GM12878 (cell line): ENCODE measurements around the gene AGBL1. TPM values are rescaled to one million over a fixed set of nuclear protein-coding genes. Genes with fewer than 3 reads are reported as not detected.
"Not testable (repeated sequence)": the region's sequence is repeated elsewhere in the genome, so short reads cannot be mapped to it uniquely, and the experiment has no call there.

ENCODE experiments used
- ATAC-seq: fragments of 200-7000 bp; cut with Tn5 transposase; 3 replicates; pipeline ENCODE4 v1.9.1; 2020; ENCODE audit warnings: mild to moderate bottlenecking, moderate library complexity
- BruUV-seq: library from RNA; stranded (reverse); fragments of 400-500 nt; replicated peaks from 2 replicates; lab custom pipeline; 2021; lab: Mats Ljungman, UMichigan
- CTCF ChIA-PET: fragments of 300-600 bp; sonication (Branson Sonifier 250); formaldehyde crosslinking; extraction: SDS; loops from one replicate; lab custom pipeline; 2021; ENCODE audit warnings: inconsistent platforms; lab: Yijun Ruan, JAX
- POLR2A ChIA-PET: fragments of 350-600 bp; formaldehyde crosslinking; extraction: SDS; loops from one replicate; lab custom pipeline; 2021; ENCODE audit warnings: inconsistent platforms; lab: Charles Lee
- RAD21 ChIA-PET: fragments of 300-600 bp; sonication (Branson Sonifier 250); formaldehyde crosslinking; loops from one replicate; lab custom pipeline; 2023; ENCODE audit warnings: antibody characterized with exemption; ENCODE audit not compliant: unreplicated experiment; lab: Charles Lee
- SMC1A ChIA-PET: fragments of 300-600 bp; sonication (Branson Sonifier 250); formaldehyde crosslinking; loops from one replicate; lab custom pipeline; 2023; ENCODE audit not compliant: unreplicated experiment, uncharacterized antibody; lab: Charles Lee
- DNase-seq: peaks from one replicate; pipeline ENCODE4 v3.0.0-alpha.2; 2011; ENCODE audit warnings: low read depth, low spot score
- FAIRE-seq: peaks from 3 replicates; lab custom pipeline; 2011; peaks lifted over from hg19 to GRCh38; lab: Jason Lieb, UNC
- H2AFZ ChIP-seq: 2 replicates; pipeline ENCODE4 v1.6.0; 2011; ENCODE audit warnings: low read depth, low read length, control low read depth; ENCODE audit not compliant: control insufficient read depth
- H3K27ac ChIP-seq: 2 replicates; pipeline ENCODE4 v1.5.1; 2011; ENCODE audit warnings: control low read depth; ENCODE audit not compliant: control insufficient read depth, insufficient read depth
- H3K27me3 ChIP-seq, 2 experiments: replicated peaks in 1 of 2; 2 replicates each; pipeline versions ENCODE4 v1.6.0 to v1.6.1; 2011; ENCODE audit warnings: low read length in 1 of 2; ENCODE audit not compliant: control insufficient read depth in 2 of 2, insufficient read depth in 2 of 2
- H3K36me3 ChIP-seq, 2 experiments: 2 replicates each; pipeline ENCODE4 v1.5.1; 2011; ENCODE audit warnings: low read length in 1 of 2; ENCODE audit not compliant: control insufficient read depth in 2 of 2, insufficient read depth in 2 of 2
- H3K4me1 ChIP-seq: 2 replicates; pipeline ENCODE4 v1.6.1; 2011; ENCODE audit warnings: mild to moderate bottlenecking, low read length, moderate library complexity, mixed read lengths; ENCODE audit not compliant: control insufficient read depth, insufficient read depth
- H3K4me2 ChIP-seq: 2 replicates; pipeline ENCODE4 v1.6.0; 2011; ENCODE audit warnings: control low read depth; ENCODE audit not compliant: control insufficient read depth, insufficient read depth
- H3K4me3 ChIP-seq: fragments of 200-600 bp; sonication (generic); 2 replicates; pipeline ENCODE4 v1.5.1; 2016
- H3K79me2 ChIP-seq: 2 replicates; pipeline ENCODE4 v1.6.0; 2011; ENCODE audit warnings: low read length; ENCODE audit not compliant: control insufficient read depth, insufficient read depth
- H3K9ac ChIP-seq: 2 replicates; pipeline ENCODE4 v1.8.0; 2011; ENCODE audit warnings: low read length, control low read depth, mixed read lengths; ENCODE audit not compliant: control insufficient read depth, insufficient read depth
- H3K9me3 ChIP-seq: replicated peaks from 3 replicates; pipeline ENCODE4 v1.5.1; 2011; ENCODE audit warnings: mild to moderate bottlenecking, low read length; ENCODE audit not compliant: control insufficient read depth, insufficient read depth
- H4K20me1 ChIP-seq: 2 replicates; pipeline ENCODE4 v1.6.0; 2011; ENCODE audit not compliant: control insufficient read depth, insufficient read depth
- BCL11A ChIP-seq: IDR thresholded peaks from 2 replicates; pipeline ENCODE4 v1.6.1; 2011; ENCODE audit warnings: low read depth, low read length
- CBX5 ChIP-seq: sonication (generic); IDR thresholded peaks from 2 replicates; pipeline ENCODE4 v1.6.1; 2016; ENCODE audit warnings: low read depth, moderate library complexity, mild to moderate bottlenecking, inconsistent platforms
- ESRRA ChIP-seq: IDR thresholded peaks from 2 replicates; pipeline ENCODE4 v1.6.1; 2012; ENCODE audit warnings: mild to moderate bottlenecking, low read length, improper control_type of control experiment
- NFYA ChIP-seq: IDR thresholded peaks from 2 replicates; pipeline ENCODE4 v1.6.1; 2011; ENCODE audit warnings: low read depth, mild to moderate bottlenecking, low read length, improper control_type of control experiment, borderline replicate concordance
- SRF ChIP-seq, 2 experiments: IDR thresholded peaks; 2 replicates each; pipeline ENCODE4 v1.6.1; 2011; ENCODE audit warnings: low read depth in 2 of 2, low read length in 2 of 2, mild to moderate bottlenecking in 1 of 2, moderate library complexity in 1 of 2
- SUPT20H ChIP-seq: IDR thresholded peaks from 2 replicates; pipeline ENCODE4 v1.6.1; 2011; ENCODE audit warnings: low read depth, mild to moderate bottlenecking, low read length, moderate library complexity, borderline replicate concordance; ENCODE audit not compliant: control insufficient read depth
- TCF12 ChIP-seq: IDR thresholded peaks from 2 replicates; pipeline ENCODE4 v1.6.1; 2011; ENCODE audit warnings: low read depth, mild to moderate bottlenecking, low read length
- TCF7 ChIP-seq: IDR thresholded peaks from 2 replicates; pipeline ENCODE4 v1.6.1; 2014; ENCODE audit warnings: antibody characterized with exemption, borderline replicate concordance
- WGBS: methylation state at CpG from one replicate; pipeline ENCODE4 v1.1.6; 2016; ENCODE audit warnings: low lambda C conversion rate; ENCODE audit not compliant: insufficient replicate concordance, insufficient coverage; ENCODE audit errors: missing lambda C conversion rate; 5-methylcytosine and 5-hydroxymethylcytosine counted together
- in situ Hi-C: fragments of 300-500 bp; cut with MboI; formaldehyde crosslinking; loops from 9 replicates; pipeline ENCODE4 v1.14.3; 2018; ENCODE audit warnings: mixed read lengths
- intact Hi-C: fragments of 100-400 bp; cut with micrococcal nuclease; formaldehyde crosslinking; loops from one replicate; pipeline ENCODE4 v1.14.2; 2022; ENCODE audit not compliant: unreplicated experiment
- polyA plus RNA-seq, 11 experiments: library from polyadenylated mRNA; depleted of rRNA in 4 of 11; unstranded in 6 of 11; stranded (reverse) in 5 of 11; fragments of >200 nt; fragmentation: Nextera tagmentation in 4 of 11; fragmentation: Illumina TruSeq in 1 of 11; extraction: Ambion mirVana in 4 of 11; extraction: Trizol in 1 of 11; gene quantifications; 1 replicate in 1 of 11; 2 replicates in 10 of 11; pipeline versions ENCODE4 v1.2.1 to v1.2.3, GENCODE V29; 2011 to 2016; ENCODE audit warnings: inconsistent platforms in 2 of 11, missing spikeins in 2 of 11, low read depth in 1 of 11
- total RNA-seq, 4 experiments: library from RNA; depleted of rRNA in 3 of 4; stranded (reverse); fragments of >200 nt in 3 of 4; fragmentation: Illumina TruSeq in 1 of 4; extraction: Trizol in 1 of 4; gene quantifications; 2 replicates each; pipeline versions ENCODE4 v1.2.1 to v1.2.3, GENCODE V29; 2013 to 2021

The AGBL1 gene
- total and polyA plus RNA-seq, 10 of the 15 experiments (the other 5 are each of a cell fraction or from before 2014, with no cell fraction given) = not detected

DNA sequence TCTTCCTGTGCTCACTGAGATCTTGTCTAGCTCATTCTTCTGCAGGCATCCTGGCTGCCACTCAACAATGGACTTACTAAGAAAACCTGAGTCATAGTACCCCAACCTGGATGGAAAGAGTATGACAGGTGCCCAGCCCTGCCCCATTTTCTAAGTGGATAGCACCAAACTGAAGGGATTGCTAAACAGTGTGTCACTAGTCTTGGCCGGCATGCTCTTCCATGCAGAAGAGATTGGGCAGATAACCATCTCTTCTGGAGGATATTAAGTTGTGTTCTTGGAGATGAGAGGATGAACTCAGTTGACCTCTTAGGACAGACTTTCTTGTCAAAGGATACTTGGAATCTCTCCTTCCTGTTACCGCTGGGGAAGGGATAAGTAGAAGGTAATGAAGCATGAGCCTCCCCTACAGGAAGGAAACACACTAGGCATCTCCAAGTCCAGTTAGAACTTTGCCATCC is 797.5 kb downstream of the AGBL1 start:
- no TSS peak for BruUV-seq
- ChIA-PET POLR2A (no interaction called here), RAD21 (no interaction called here), CTCF (no interaction called here), SMC1A (no interaction called here)
- Histone ChIP-seq H3K36me3 (no peaks in the 10 kb centered on the region), H4K20me1 (no peaks in the 10 kb centered on the region), H3K4me1 (no peaks in the 10 kb centered on the region), H3K4me3 (no peak overlapping the region), H3K9ac (no peak overlapping the region), H3K27ac (no peak overlapping the region), H3K79me2 (no peaks in the 10 kb centered on the region), H2AFZ (no peak overlapping the region), H3K27me3 (no peaks in the 10 kb centered on the region), H3K9me3 (no peaks in the 10 kb centered on the region), H3K4me2 (no peak overlapping the region)
- no peak for ATAC-seq
- 48% methylated on average over 2 of the region's 2 CpGs for WGBS
- intact Hi-C loops (no loop called here), in situ Hi-C loops (no loop called here)
- TF ChIP-seq BCL11A (no peak), NFYA (no peak), ESRRA (no peak), SRF (IDR thresholded peaks at IDR 0.05; ENCODE audit: low read depth in 2 of 2, low read length in 2 of 2) (no peak), TCF12 (no peak), TCF7 (no peak), SUPT20H (no peak), CBX5 (no peak)
- DNase-seq = no peak
- no peak for FAIRE-seq

DNA sequence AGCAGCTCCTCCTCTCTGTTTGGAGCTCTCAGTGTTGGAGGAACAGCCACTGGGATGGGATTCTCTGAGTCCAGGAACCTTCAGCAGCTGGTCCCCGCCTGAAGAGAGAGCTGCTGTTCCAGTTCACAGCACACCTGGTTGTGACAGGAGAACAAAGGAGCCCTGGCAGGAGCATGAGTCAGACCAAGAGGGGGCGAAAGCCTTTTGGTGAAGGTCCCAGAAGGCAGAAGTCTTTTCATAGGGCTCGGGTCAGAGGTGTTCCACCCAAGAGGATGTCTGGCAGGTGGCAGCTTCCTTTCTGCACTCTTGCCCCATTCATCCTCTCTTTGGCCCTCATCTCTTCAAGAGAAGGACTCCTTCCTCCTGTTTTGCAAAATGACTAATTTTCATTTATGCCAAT is 799.2 kb downstream of the AGBL1 start:
- H4K20me1 ChIP-seq, POLR2A ChIA-PET, H3K79me2 ChIP-seq, in situ Hi-C loops, H3K36me3 ChIP-seq, H3K27me3 ChIP-seq, H3K9ac ChIP-seq, CTCF ChIA-PET, intact Hi-C loops, H2AFZ ChIP-seq, H3K4me2 ChIP-seq, H3K27ac ChIP-seq, H3K4me3 ChIP-seq, ATAC-seq, H3K4me1 ChIP-seq, RAD21 ChIA-PET, DNase-seq, H3K9me3 ChIP-seq, BruUV-seq, SMC1A ChIA-PET: not testable (repeated sequence)
- FAIRE-seq = peak; percentile 41
- 3% methylated on average over 3 of the region's 3 CpGs for WGBS
